Cardiac septum (tissue), 1 donor: ENCODE measurements around the gene GPR68. TPM values are rescaled to one million over a fixed set of nuclear protein-coding genes. Genes with fewer than 3 reads are reported as not detected.
"Not testable (repeated sequence)": the region's sequence is repeated elsewhere in the genome, so short reads cannot be mapped to it uniquely, and the experiment has no call there.

Experiments used
- DNase-seq: peaks from one replicate; pipeline ENCODE4 v3.0.0-alpha.2; 2020; ENCODE audit warnings: low spot score
- intact Hi-C: fragments of 100-400 bp; cut with DNase I; formaldehyde crosslinking; loops from one replicate; pipeline ENCODE4 v1.14.0; 2022
- total RNA-seq: library from RNA; stranded (reverse); fragmentation: NEBNext Ultra II Directional; extraction: Animal tissue kit (Norgen Biotek cat#: 25700); gene quantifications from one replicate; pipeline ENCODE4 v1.2.1, GENCODE V29; 2021
- donor health status: DM: no; HTN: no; CAD: no.

GPR68 gene
- total RNA-seq, 1 donor from 2014 or later: 3.4 TPM

- no peak for DNase-seq
- intact Hi-C loops: no loop called here
These were observed 30.3 kb upstream of the GPR68 start for GRCh38 chr14:91274796-91275195.

- DNase-seq: no peak
- intact Hi-C loops: no loop called here
These were observed 29.4 kb upstream of the GPR68 start for GRCh38 chr14:91273885-91274273.

GRCh38 chr14:91273273-91273884, 28.9 kb upstream of the GPR68 start:
- no peak for DNase-seq

GRCh38 chr14:91272341-91273272, 28.1 kb upstream of the GPR68 start:
- intact Hi-C loops: no loop called here
- no peak for DNase-seq

More at GRCh38 chr14:91273273-91273884, 28.9 kb upstream of the GPR68 start:
- intact Hi-C loops: no loop called here

GRCh38 chr14:91271639-91272038, 27.1 kb upstream of the GPR68 start:
- intact Hi-C loops: no loop called here
- DNase-seq: no peak

- intact Hi-C loops: no loop called here
- DNase-seq: no peak
These were observed 26.1 kb upstream of the GPR68 start for GRCh38 chr14:91270619-91271018.

- DNase-seq: no peak
- intact Hi-C loops: no loop called here
These were observed 25.7 kb upstream of the GPR68 start for GRCh38 chr14:91270188-91270587.

- no peak for DNase-seq
- intact Hi-C loops: no loop called here
These were observed 24.8 kb upstream of the GPR68 start for GRCh38 chr14:91269076-91269991.

GRCh38 chr14:91267965-91268437, 23.5 kb upstream of the GPR68 start:
- no peak for DNase-seq
- intact Hi-C loops: no loop called here

GRCh38 chr14:91266276-91266675, 21.8 kb upstream of the GPR68 start:
- DNase-seq, intact Hi-C loops: not testable (repeated sequence)

GRCh38 chr14:91265404-91265803, 20.9 kb upstream of the GPR68 start:
- intact Hi-C loops: no loop called here
- no peak for DNase-seq

- no peak for DNase-seq
- intact Hi-C loops: no loop called here
These were observed 19.9 kb upstream of the GPR68 start for GRCh38 chr14:91264151-91265150.

- intact Hi-C loops: no loop called here
These were observed 18.8 kb upstream of the GPR68 start for GRCh38 chr14:91263329-91263728.

GRCh38 chr14:91261986-91262549, 17.6 kb upstream of the GPR68 start:
- intact Hi-C loops: no loop called here
- DNase-seq: no peak

More at GRCh38 chr14:91263329-91263728, 18.8 kb upstream of the GPR68 start:
- DNase-seq: no peak

GRCh38 chr14:91261115-91261514, 16.6 kb upstream of the GPR68 start:
- intact Hi-C loops: no loop called here
- DNase-seq: no peak

- DNase-seq: no peak
- intact Hi-C loops: no loop called here
These were observed 14.4 kb upstream of the GPR68 start for GRCh38 chr14:91258876-91259275.

GRCh38 chr14:91258011-91258618, 13.6 kb upstream of the GPR68 start:
- intact Hi-C loops: no loop called here
- DNase-seq: no peak
